ENCODE results near the gene SGO2.
A peak's percentile ranks its signal among the peaks of the same experiment; 100 is the strongest.

SGO2 gene

DNA sequence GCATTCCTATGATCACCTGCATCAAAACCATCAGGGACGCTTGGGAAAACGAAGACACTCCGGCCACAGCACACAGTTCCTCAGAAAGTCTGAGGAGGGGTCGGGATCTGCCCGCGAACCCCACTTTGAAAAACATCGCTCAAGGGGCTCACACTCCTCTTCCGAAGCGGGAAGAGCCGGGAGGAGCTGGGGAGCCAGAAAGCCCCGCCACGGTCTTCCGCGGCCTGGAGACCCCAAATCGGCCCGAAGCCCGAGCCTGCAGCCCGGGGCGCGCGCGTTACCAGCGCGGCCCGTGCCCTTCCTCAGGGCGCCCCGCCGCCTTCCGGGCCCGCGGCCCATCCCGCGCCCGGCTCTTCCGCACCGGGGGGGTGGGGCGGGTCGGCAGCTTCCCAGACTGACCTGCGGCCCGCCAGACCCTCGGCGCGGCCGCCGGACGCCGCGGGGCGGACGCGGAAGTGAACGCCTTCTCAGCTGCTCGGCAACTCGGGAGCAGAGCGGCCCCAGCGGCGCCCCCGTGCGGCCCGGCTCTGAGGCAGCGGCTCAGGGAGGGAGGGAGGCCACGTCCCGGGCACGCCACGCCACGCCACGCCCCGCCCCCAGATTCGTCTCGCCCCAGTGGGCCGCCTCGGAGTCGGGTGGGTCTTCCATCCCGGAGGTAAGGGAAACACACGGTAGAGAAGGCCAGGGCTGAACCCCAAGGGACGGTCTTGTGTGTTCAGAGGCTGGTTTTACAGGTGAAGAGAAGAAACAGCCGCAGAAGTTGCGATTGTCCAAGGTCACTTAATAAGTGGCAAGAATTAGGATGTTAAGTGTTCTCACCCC, 16.2 kb upstream of the SGO2 start, which contains the start of gene KCTD18:
Gene KCTD18 (minus strand): TSS at position 457 of the 822 bp plus-strand sequence. CDS start 3,052 bp downstream, outside the sequence.
- TF ChIP-seq, protein P1, sequence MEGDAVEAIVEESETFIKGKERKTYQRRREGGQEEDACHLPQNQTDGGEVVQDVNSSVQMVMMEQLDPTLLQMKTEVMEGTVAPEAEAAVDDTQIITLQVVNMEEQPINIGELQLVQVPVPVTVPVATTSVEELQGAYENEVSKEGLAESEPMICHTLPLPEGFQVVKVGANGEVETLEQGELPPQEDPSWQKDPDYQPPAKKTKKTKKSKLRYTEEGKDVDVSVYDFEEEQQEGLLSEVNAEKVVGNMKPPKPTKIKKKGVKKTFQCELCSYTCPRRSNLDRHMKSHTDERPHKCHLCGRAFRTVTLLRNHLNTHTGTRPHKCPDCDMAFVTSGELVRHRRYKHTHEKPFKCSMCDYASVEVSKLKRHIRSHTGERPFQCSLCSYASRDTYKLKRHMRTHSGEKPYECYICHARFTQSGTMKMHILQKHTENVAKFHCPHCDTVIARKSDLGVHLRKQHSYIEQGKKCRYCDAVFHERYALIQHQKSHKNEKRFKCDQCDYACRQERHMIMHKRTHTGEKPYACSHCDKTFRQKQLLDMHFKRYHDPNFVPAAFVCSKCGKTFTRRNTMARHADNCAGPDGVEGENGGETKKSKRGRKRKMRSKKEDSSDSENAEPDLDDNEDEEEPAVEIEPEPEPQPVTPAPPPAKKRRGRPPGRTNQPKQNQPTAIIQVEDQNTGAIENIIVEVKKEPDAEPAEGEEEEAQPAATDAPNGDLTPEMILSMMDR (conservative IDR thresholded peaks at IDR 0.05; ENCODE audit: control insufficient read depth, insufficient read depth, low read depth, low read length) = peak; percentile 42
- peak within 1 kb of the TSS; percentile 78 for H3K4me3 ChIP-seq (ENCODE audit: control insufficient read depth, low read depth, low read length)
- DNase-seq (ENCODE audit: low read depth) = peak; percentile 76

DNA sequence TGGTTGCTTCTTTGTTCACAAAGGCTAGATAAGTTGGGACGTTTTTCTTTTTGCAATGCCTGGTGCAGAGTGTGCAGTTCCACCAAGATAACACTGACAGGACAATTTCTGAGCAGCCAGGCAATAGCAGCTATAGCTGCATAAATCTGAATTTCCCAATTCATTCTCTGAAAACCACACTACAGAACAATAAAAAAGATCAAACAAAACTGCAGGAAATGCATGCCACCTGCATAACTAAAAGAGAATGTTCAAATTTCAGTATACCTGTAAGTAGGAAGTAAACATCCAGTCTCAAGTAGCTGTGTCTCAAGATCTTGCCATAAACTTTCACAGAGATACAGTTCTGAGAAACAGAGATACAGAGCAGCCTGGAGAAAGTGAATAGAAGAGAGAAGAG, 10.9 kb upstream of the SGO2 start:
- H3K4me3 ChIP-seq (ENCODE audit: control insufficient read depth, low read depth, low read length) = no peak overlapping the region
- TF ChIP-seq, protein P1 (conservative IDR thresholded peaks at IDR 0.05; ENCODE audit: control insufficient read depth, insufficient read depth, low read depth, low read length) = no peak
- DNase-seq (ENCODE audit: low read depth) = no peak

DNA sequence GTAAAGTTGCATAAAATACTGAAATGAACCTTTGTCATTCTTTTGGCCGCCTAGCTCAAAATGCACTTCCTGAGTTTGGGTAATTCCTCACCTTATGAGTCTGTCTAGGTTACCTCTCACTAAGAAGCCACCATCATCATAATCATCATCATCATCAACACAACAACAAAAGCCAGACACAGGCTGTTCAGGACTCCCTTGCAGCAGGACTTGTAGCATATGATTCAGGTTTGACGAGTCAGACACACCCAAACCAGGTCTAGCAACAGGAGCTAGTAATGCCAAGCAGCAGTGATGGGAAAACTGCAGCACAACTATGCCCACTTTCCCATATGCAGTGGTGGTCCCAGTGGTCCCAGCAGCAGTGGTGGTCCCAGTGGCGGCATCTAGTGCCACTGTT, 2.8 kb upstream of the SGO2 start:
- DNase-seq (ENCODE audit: low read depth) = no peak
- TF ChIP-seq, protein P1 (conservative IDR thresholded peaks at IDR 0.05; ENCODE audit: control insufficient read depth, insufficient read depth, low read depth, low read length) = no peak
- no peak overlapping the region for H3K4me3 ChIP-seq (ENCODE audit: control insufficient read depth, low read depth, low read length)

DNA sequence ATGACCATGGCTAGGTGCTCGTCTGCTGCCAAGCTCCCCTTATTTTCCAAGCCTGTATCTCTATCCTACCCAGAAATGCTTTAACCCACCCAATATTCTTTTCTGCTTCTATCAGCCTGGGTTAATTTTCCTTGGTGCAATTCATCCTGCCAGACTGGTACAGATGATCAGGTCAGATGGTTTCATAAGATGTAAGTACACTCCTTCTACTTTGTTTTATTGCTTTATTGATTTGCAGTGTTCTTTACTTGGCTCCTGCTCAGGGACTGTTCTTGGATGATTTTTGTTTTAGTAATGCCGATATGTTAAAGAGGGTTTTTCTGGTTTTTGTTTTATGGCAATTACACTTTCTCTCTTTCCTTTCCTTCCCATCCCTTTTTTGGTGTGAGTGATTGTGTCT, 2.4 kb upstream of the SGO2 start:
- no peak overlapping the region for H3K4me3 ChIP-seq (ENCODE audit: control insufficient read depth, low read depth, low read length)
- no peak for DNase-seq (ENCODE audit: low read depth)
- TF ChIP-seq, protein P1 (conservative IDR thresholded peaks at IDR 0.05; ENCODE audit: control insufficient read depth, insufficient read depth, low read depth, low read length) = no peak

DNA sequence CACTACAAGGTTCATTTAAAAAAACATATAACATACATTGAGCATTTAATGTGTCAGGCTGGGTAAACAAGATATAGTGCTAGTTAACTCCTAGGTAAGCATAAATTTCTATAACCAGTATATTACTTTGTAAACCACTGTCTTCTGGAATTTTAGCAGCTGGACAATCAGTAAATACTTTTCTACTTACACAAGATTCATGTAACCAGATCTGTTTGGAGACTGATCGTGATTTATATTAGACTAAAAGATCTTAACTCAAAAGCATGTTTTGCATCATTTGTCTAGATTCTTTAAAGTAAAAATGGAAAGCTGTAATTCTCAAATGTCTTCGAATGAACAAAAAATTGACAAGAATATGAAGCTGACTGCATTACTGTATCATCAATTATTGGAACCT, 941 bp upstream of the SGO2 start:
- TF ChIP-seq, protein P1 (conservative IDR thresholded peaks at IDR 0.05; ENCODE audit: control insufficient read depth, insufficient read depth, low read depth, low read length) = no peak
- no peak for DNase-seq (ENCODE audit: low read depth)
- H3K4me3 ChIP-seq (ENCODE audit: control insufficient read depth, low read depth, low read length) = peak overlapping the region; percentile 85

DNA sequence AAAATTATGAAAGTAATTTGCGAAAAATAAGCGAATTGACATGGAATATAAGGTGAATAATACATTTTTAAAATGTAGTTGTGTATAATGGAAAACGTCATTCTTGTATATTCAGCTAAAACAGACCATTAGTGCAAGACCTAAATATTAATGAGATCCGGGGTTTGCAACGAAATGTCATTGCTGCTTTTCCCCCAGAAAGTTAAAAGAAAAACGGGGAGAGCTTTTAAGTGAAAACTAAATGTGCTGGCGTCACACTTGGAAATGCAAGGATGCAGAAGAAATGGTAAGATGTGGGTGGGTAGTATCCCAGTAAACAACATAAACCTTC, 491 bp upstream of the SGO2 start:
- DNase-seq (ENCODE audit: low read depth) = no peak

More for the DNA sequence above, 491 bp upstream of the SGO2 start:
- TF ChIP-seq, protein P1 (conservative IDR thresholded peaks at IDR 0.05; ENCODE audit: control insufficient read depth, insufficient read depth, low read depth, low read length) = no peak
- peak overlapping the region; percentile 85 for H3K4me3 ChIP-seq (ENCODE audit: control insufficient read depth, low read depth, low read length)
